ENCODE data around the gene AKAP13. TPM values are rescaled to one million over a fixed set of nuclear protein-coding genes. Genes with fewer than 3 reads are reported as not detected.

AKAP13 gene
- total RNA-seq, 1 donor from 2014 or later: 322 TPM

Small RNAs within 50 kb of the gene (microRNA-seq; reads per million reads assigned to microRNA genes)
- gene MIR1276: not detected
- 102 reads per million, percentile 53 among the genes with 10 or more reads in this experiment for gene MIR7706
